GM12878 (cell line): ENCODE results near the gene ACTR1B. TPM values are rescaled to one million over a fixed set of nuclear protein-coding genes. Genes with fewer than 3 reads are reported as not detected.

Source experiments
- ATF7 ChIP-seq: fragments of 450-650 bp; IDR thresholded peaks from 2 replicates; pipeline ENCODE4 v1.6.1; 2016; ENCODE audit warnings: low read depth, mild to moderate bottlenecking
- BACH1 ChIP-seq: fragments of 450-650 bp; IDR thresholded peaks from 2 replicates; pipeline ENCODE4 v1.6.1; 2017; ENCODE audit warnings: mild to moderate bottlenecking, borderline replicate concordance
- BCL11A ChIP-seq: IDR thresholded peaks from 2 replicates; pipeline ENCODE4 v1.6.1; 2011; ENCODE audit warnings: low read depth, low read length
- CHD4 ChIP-seq: fragments of 200-600 bp; sonication (generic); IDR thresholded peaks from 2 replicates; pipeline ENCODE4 v1.6.1; 2016; ENCODE audit warnings: mild to moderate bottlenecking
- CREB1 ChIP-seq: IDR thresholded peaks from 2 replicates; pipeline ENCODE4 v1.6.1; 2012; ENCODE audit warnings: low read depth, mild to moderate bottlenecking, inconsistent platforms
- ETV6 ChIP-seq, 2 experiments: fragments of 450-650 bp in 1 of 2; IDR thresholded peaks in 1 of 2; conservative IDR thresholded peaks in 1 of 2; 2 replicates each; pipeline ENCODE4 v1.6.1; 2014; ENCODE audit warnings: antibody characterized with exemption in 1 of 2, borderline replicate concordance in 1 of 2, low read depth in 1 of 2, mild to moderate bottlenecking in 1 of 2, moderate library complexity in 1 of 2
- HCFC1 ChIP-seq: fragments of 150-350 bp; IDR thresholded peaks from 2 replicates; pipeline ENCODE4 v1.6.1; 2014; ENCODE audit warnings: low read length
- NFIC ChIP-seq: IDR thresholded peaks from 2 replicates; pipeline ENCODE4 v1.6.1; 2012; ENCODE audit warnings: low read depth, mild to moderate bottlenecking, inconsistent platforms, low read length, moderate library complexity
- PAX8 ChIP-seq: fragments of 450-650 bp; IDR thresholded peaks from 2 replicates; pipeline ENCODE4 v1.6.1; 2017; ENCODE audit warnings: mild to moderate bottlenecking, moderate library complexity
- POLR2AphosphoS5 ChIP-seq: IDR thresholded peaks from 2 replicates; pipeline ENCODE4 v1.6.1; 2011; ENCODE audit warnings: mild to moderate bottlenecking, low read length, inconsistent platforms
- RB1 ChIP-seq: fragments of 450-650 bp; formaldehyde crosslinking; IDR thresholded peaks from 2 replicates; pipeline ENCODE4 v1.6.1; 2017; ENCODE audit warnings: mild to moderate bottlenecking, borderline replicate concordance
- RUNX3 ChIP-seq: IDR thresholded peaks from 2 replicates; pipeline ENCODE4 v1.6.1; 2012; ENCODE audit warnings: low read length, inconsistent platforms
- SMARCA5 ChIP-seq: fragments of 450-650 bp; IDR thresholded peaks from 2 replicates; pipeline ENCODE4 v1.6.1; 2017; ENCODE audit warnings: mild to moderate bottlenecking
- SPI1 ChIP-seq: IDR thresholded peaks from 2 replicates; pipeline ENCODE4 v1.6.1; 2011; ENCODE audit warnings: low read depth, mild to moderate bottlenecking, low read length, moderate library complexity, borderline replicate concordance; ENCODE audit not compliant: insufficient read depth
- SREBF1 ChIP-seq: IDR thresholded peaks from 2 replicates; pipeline ENCODE4 v1.6.1; 2012; ENCODE audit warnings: mild to moderate bottlenecking, low read length
- TCF3 ChIP-seq: IDR thresholded peaks from 2 replicates; pipeline ENCODE4 v1.6.1; 2012; ENCODE audit warnings: low read depth, mild to moderate bottlenecking, low read length, borderline replicate concordance; ENCODE audit not compliant: insufficient read depth
- TCF7 ChIP-seq: IDR thresholded peaks from 2 replicates; pipeline ENCODE4 v1.6.1; 2014; ENCODE audit warnings: antibody characterized with exemption, borderline replicate concordance
- YBX1 ChIP-seq: fragments of 450-650 bp; IDR thresholded peaks from 2 replicates; pipeline ENCODE4 v1.6.1; 2016; ENCODE audit warnings: antibody characterized with exemption
- ZNF207 ChIP-seq: fragments of 450-650 bp; IDR thresholded peaks from 2 replicates; pipeline ENCODE4 v1.6.1; 2014; ENCODE audit warnings: antibody characterized with exemption, mild to moderate bottlenecking, borderline replicate concordance
- polyA plus RNA-seq, 11 experiments: library from polyadenylated mRNA; depleted of rRNA in 4 of 11; unstranded in 6 of 11; stranded (reverse) in 5 of 11; fragments of >200 nt; fragmentation: Nextera tagmentation in 4 of 11; fragmentation: Illumina TruSeq in 1 of 11; extraction: Ambion mirVana in 4 of 11; extraction: Trizol in 1 of 11; gene quantifications; 1 replicate in 1 of 11; 2 replicates in 10 of 11; pipeline versions ENCODE4 v1.2.1 to v1.2.3, GENCODE V29; 2011 to 2016; ENCODE audit warnings: inconsistent platforms in 2 of 11, missing spikeins in 2 of 11, low read depth in 1 of 11
- total RNA-seq, 4 experiments: library from RNA; depleted of rRNA in 3 of 4; stranded (reverse); fragments of >200 nt in 3 of 4; fragmentation: Illumina TruSeq in 1 of 4; extraction: Trizol in 1 of 4; gene quantifications; 2 replicates each; pipeline versions ENCODE4 v1.2.1 to v1.2.3, GENCODE V29; 2013 to 2021
- TF ChIP-seq, protein P1 (sequence below): IDR thresholded peaks from 2 replicates; pipeline ENCODE4 v1.6.1; 2011; ENCODE audit warnings: low read depth, mild to moderate bottlenecking, low read length, moderate library complexity, borderline replicate concordance; ENCODE audit errors: extremely low read depth
- TF ChIP-seq, protein P2 (sequence below): fragments of 450-650 bp; IDR thresholded peaks from 2 replicates; pipeline ENCODE4 v1.6.1; 2017; ENCODE audit warnings: mild to moderate bottlenecking, moderate library complexity
- TF ChIP-seq, protein P3 (sequence below): fragments of 150-350 bp; IDR thresholded peaks from 2 replicates; pipeline ENCODE4 v1.6.1; 2016; ENCODE audit warnings: low read depth, low read length
- TF ChIP-seq, protein P4 (sequence below): IDR thresholded peaks from 2 replicates; pipeline ENCODE4 v1.6.1; 2012; ENCODE audit warnings: low read depth, low read length, improper control_type of control experiment

The ACTR1B gene
- total and polyA plus RNA-seq, 10 of the 15 experiments (the other 5 are each of a cell fraction or from before 2014, with no cell fraction given): 1.3 to 62.8 (median 44.8) TPM

DNA sequence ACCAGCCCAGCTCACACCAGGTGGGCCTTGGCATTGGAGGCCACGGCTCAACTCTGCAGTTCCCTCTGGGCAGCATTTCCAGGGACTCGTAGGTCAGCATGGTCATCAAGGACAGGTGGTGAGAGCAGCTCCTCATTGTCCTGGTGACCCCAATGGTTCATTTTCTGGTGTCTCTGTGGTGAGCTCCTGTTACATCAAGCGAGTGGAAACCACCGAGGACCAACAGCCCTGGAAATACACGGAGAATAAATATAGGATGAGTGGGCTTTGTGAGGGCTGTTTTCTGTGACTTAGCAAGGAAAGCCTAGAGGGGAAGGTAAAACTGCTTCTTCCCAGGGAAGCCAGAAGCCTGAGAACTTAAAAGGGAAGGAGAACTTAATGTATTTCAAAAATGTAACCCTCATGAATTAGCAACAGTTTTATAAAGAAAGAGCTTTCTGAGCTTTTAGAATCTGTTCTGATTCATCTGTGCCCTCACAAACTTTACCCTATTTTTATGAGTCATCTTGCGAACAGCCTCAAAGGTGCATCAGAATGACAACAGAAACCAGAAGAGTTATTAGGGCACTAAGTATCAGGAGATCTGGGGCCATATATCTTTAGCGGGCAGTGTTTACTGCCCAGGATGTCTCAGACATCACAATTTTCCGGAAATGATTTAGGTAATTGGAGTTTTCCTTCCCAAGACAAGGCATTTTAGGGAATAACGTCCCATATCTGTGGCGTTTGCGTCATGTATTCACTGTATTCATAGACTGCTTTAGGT lies 24.4 kb upstream of the ACTR1B start (continued):
- no peak for TF ChIP-seq TCF3
- TF ChIP-seq CHD4: no peak
- TF ChIP-seq, protein P1, sequence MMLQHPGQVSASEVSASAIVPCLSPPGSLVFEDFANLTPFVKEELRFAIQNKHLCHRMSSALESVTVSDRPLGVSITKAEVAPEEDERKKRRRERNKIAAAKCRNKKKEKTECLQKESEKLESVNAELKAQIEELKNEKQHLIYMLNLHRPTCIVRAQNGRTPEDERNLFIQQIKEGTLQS: no peak
- TF ChIP-seq BCL11A: no peak
- TF ChIP-seq NFIC: peak; percentile 73
- TF ChIP-seq, protein P2, sequence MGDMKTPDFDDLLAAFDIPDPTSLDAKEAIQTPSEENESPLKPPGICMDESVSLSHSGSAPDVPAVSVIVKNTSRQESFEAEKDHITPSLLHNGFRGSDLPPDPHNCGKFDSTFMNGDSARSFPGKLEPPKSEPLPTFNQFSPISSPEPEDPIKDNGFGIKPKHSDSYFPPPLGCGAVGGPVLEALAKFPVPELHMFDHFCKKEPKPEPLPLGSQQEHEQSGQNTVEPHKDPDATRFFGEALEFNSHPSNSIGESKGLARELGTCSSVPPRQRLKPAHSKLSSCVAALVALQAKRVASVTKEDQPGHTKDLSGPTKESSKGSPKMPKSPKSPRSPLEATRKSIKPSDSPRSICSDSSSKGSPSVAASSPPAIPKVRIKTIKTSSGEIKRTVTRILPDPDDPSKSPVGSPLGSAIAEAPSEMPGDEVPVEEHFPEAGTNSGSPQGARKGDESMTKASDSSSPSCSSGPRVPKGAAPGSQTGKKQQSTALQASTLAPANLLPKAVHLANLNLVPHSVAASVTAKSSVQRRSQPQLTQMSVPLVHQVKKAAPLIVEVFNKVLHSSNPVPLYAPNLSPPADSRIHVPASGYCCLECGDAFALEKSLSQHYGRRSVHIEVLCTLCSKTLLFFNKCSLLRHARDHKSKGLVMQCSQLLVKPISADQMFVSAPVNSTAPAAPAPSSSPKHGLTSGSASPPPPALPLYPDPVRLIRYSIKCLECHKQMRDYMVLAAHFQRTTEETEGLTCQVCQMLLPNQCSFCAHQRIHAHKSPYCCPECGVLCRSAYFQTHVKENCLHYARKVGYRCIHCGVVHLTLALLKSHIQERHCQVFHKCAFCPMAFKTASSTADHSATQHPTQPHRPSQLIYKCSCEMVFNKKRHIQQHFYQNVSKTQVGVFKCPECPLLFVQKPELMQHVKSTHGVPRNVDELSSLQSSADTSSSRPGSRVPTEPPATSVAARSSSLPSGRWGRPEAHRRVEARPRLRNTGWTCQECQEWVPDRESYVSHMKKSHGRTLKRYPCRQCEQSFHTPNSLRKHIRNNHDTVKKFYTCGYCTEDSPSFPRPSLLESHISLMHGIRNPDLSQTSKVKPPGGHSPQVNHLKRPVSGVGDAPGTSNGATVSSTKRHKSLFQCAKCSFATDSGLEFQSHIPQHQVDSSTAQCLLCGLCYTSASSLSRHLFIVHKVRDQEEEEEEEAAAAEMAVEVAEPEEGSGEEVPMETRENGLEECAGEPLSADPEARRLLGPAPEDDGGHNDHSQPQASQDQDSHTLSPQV: no peak
- no peak for TF ChIP-seq RB1
- no peak for TF ChIP-seq ZNF207
- TF ChIP-seq, protein P3, sequence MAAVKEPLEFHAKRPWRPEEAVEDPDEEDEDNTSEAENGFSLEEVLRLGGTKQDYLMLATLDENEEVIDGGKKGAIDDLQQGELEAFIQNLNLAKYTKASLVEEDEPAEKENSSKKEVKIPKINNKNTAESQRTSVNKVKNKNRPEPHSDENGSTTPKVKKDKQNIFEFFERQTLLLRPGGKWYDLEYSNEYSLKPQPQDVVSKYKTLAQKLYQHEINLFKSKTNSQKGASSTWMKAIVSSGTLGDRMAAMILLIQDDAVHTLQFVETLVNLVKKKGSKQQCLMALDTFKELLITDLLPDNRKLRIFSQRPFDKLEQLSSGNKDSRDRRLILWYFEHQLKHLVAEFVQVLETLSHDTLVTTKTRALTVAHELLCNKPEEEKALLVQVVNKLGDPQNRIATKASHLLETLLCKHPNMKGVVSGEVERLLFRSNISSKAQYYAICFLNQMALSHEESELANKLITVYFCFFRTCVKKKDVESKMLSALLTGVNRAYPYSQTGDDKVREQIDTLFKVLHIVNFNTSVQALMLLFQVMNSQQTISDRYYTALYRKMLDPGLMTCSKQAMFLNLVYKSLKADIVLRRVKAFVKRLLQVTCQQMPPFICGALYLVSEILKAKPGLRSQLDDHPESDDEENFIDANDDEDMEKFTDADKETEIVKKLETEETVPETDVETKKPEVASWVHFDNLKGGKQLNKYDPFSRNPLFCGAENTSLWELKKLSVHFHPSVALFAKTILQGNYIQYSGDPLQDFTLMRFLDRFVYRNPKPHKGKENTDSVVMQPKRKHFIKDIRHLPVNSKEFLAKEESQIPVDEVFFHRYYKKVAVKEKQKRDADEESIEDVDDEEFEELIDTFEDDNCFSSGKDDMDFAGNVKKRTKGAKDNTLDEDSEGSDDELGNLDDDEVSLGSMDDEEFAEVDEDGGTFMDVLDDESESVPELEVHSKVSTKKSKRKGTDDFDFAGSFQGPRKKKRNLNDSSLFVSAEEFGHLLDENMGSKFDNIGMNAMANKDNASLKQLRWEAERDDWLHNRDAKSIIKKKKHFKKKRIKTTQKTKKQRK: no peak
- TF ChIP-seq CREB1: peak; percentile 33; the same call in 1 of the 2 replicates
- no peak for TF ChIP-seq ETV6 (conservative IDR thresholded peaks at IDR 0.05 in 1 of 2, IDR thresholded peaks at IDR 0.05 in 1 of 2; ENCODE audit: borderline replicate concordance in 1 of 2, low read depth in 1 of 2)
- no peak for TF ChIP-seq PAX8
- peak; percentile 51; the same call in 1 of the 2 replicates for TF ChIP-seq RUNX3
- no peak for TF ChIP-seq YBX1
- TF ChIP-seq SMARCA5: no peak
- TF ChIP-seq SREBF1: no peak
- TF ChIP-seq ATF7: no peak; the same call in 1 of the 2 replicates
- TF ChIP-seq, protein P4, sequence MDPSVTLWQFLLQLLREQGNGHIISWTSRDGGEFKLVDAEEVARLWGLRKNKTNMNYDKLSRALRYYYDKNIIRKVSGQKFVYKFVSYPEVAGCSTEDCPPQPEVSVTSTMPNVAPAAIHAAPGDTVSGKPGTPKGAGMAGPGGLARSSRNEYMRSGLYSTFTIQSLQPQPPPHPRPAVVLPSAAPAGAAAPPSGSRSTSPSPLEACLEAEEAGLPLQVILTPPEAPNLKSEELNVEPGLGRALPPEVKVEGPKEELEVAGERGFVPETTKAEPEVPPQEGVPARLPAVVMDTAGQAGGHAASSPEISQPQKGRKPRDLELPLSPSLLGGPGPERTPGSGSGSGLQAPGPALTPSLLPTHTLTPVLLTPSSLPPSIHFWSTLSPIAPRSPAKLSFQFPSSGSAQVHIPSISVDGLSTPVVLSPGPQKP: no peak
- TF ChIP-seq POLR2AphosphoS5: no peak
- no peak for TF ChIP-seq HCFC1
- TF ChIP-seq BACH1: no peak
- no peak for TF ChIP-seq SPI1
- no peak for TF ChIP-seq TCF7
